Stomach (tissue), 9 donors: ENCODE results near the gene CRISPLD2. TPM values are rescaled to one million over a fixed set of nuclear protein-coding genes. Genes with fewer than 3 reads are reported as not detected.
"Not testable (repeated sequence)": the region's sequence is repeated elsewhere in the genome, so short reads cannot be mapped to it uniquely, and the experiment has no call there.

Experiments used
- DNase-seq, 2 donors: peaks; one replicate each; pipeline versions ENCODE4 v3.0.0 to v3.0.0-alpha.2; 2013 to 2019
- H3K27ac ChIP-seq, 5 donors: fragments of 200-600 bp in 4 of 5; sonication (generic) in 4 of 5; one replicate each; pipeline ENCODE4 v1.5.1; 2013 to 2019; ENCODE audit warnings: mild to moderate bottlenecking in 1 of 5, moderate library complexity in 1 of 5
- H3K27me3 ChIP-seq, 3 donors: fragments of 200-600 bp; sonication (generic); one replicate each; pipeline ENCODE4 v1.5.1; 2017 to 2019; ENCODE audit warnings: mixed run types in 1 of 3
- H3K36me3 ChIP-seq, 4 donors: fragments of 200-600 bp; sonication (generic); 1 replicate in 3 of 4; 2 replicates in 1 of 4; pipeline ENCODE4 v1.5.1; 2016 to 2019
- H3K4me1 ChIP-seq, 4 donors: fragments of 200-600 bp; sonication (generic); one replicate each; pipeline ENCODE4 v1.5.1; 2016 to 2019
- H3K4me3 ChIP-seq, 4 donors: fragments of 200-600 bp; sonication (generic) in 3 of 4; one replicate each; pipeline ENCODE4 v1.5.1; 2016 to 2019; ENCODE audit warnings: mild to moderate bottlenecking in 1 of 4
- H3K9me3 ChIP-seq, 4 donors: fragments of 200-600 bp; sonication (generic); one replicate each; pipeline ENCODE4 v1.5.1; 2016 to 2019
- EP300 ChIP-seq: sonication (generic); formaldehyde crosslinking; IDR thresholded peaks from one replicate; pipeline ENCODE4 v1.6.1; 2017; ENCODE audit warnings: antibody characterized with exemption
- POLR2A ChIP-seq, 4 donors: fragments of 450-650 bp; IDR thresholded peaks; one replicate each; pipeline ENCODE4 v1.6.1; 2016; ENCODE audit warnings: antibody characterized with exemption in 4 of 4, control low read depth in 2 of 4, mild to moderate bottlenecking in 1 of 4, moderate library complexity in 1 of 4
- POLR2AphosphoS5 ChIP-seq, 3 donors: sonication (generic); formaldehyde crosslinking; IDR thresholded peaks; one replicate each; pipeline ENCODE4 v1.6.1; 2016; ENCODE audit warnings: antibody characterized with exemption in 3 of 3
- WGBS, 5 donors: extraction: QIAGEN DNeasy Blood & Tissue Kit in 3 of 5; methylation state at CpG; one replicate each; pipeline versions ENCODE4 v1.1.5 to v1.1.7; 2013 to 2018; 5-methylcytosine and 5-hydroxymethylcytosine counted together
- intact Hi-C: fragments of 100-400 bp; cut with DNase I; formaldehyde crosslinking; loops from one replicate; pipeline ENCODE4 v1.15.1; 2023; ENCODE audit warnings: low total_unique reads
- polyA plus RNA-seq, 3 donors: library from polyadenylated mRNA; stranded (reverse); fragments of 200-250 nt; gene quantifications; one replicate each; pipeline ENCODE4 v1.2.3, GENCODE V29; 2013
- total RNA-seq, 5 donors: library from RNA; depleted of rRNA; stranded (reverse); fragments of >200 nt; gene quantifications; one replicate each; pipeline versions ENCODE4 v1.1.0 to v1.2.3, GENCODE V29; 2014 to 2016
- TF ChIP-seq, protein P1 (sequence below), 7 experiments: fragments of 450-650 bp in 4 of 7; fragments of 200-600 bp in 3 of 7; sonication (generic) in 3 of 7; IDR thresholded peaks; one replicate each; pipeline ENCODE4 v1.5.1; 2016 to 2019; ENCODE audit warnings: antibody characterized with exemption in 7 of 7, control low read depth in 2 of 7, mild to moderate bottlenecking in 1 of 7
- donor health status: healthy with polysubstance abuse.
- donor health status: Bipolar disorder and iron deficiency.
- donor health status: healthy.

The CRISPLD2 gene
- total and polyA plus RNA-seq, 8 donors: 18.3 to 242 (median 95.8) TPM

DNA sequence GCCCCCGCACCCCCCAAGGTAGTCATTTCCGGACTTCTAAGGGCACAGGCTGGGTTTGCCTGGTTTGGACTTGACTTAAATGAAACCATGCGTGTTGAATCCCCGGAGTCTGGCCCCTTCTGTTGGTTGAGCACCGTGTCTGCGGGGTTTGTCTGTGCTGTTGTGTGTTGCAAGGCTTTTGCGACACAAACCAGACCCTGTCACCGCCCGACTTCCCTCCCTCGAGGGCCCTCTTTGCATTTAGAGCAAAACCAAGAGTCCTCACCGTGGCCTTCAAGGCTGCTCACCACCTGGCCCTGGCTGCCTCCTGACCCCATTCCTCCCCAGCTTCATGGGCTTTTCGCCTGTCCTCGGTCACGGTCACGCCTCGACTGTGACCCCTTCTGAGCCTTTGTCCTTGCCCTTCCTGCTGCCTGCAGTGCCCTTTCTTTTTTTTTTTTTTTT lies 7.4 kb downstream of the CRISPLD2 start:
- Histone ChIP-seq H3K27ac (peak overlapping the region; percentile 73 to 96 (median 84)), H3K9me3 (no peaks in the 10 kb centered on the region), H3K4me3 (no peak overlapping the region), H3K27me3 (no peaks in the 10 kb centered on the region), H3K36me3 (peaks cover 0 to 13% (median 0%) of the 10 kb centered on the region in 4 donors), H3K4me1 (peaks cover 6 to 74% (median 47%) of the 10 kb centered on the region in 4 donors)
- intact Hi-C loops: no loop called here
- TF ChIP-seq POLR2A (IDR thresholded peaks at IDR 0.05) (no peak), POLR2AphosphoS5 (IDR thresholded peaks at IDR 0.05) (peak; percentile 8 to 50 (median 49)), EP300 (no peak)
- TF ChIP-seq, protein P1, sequence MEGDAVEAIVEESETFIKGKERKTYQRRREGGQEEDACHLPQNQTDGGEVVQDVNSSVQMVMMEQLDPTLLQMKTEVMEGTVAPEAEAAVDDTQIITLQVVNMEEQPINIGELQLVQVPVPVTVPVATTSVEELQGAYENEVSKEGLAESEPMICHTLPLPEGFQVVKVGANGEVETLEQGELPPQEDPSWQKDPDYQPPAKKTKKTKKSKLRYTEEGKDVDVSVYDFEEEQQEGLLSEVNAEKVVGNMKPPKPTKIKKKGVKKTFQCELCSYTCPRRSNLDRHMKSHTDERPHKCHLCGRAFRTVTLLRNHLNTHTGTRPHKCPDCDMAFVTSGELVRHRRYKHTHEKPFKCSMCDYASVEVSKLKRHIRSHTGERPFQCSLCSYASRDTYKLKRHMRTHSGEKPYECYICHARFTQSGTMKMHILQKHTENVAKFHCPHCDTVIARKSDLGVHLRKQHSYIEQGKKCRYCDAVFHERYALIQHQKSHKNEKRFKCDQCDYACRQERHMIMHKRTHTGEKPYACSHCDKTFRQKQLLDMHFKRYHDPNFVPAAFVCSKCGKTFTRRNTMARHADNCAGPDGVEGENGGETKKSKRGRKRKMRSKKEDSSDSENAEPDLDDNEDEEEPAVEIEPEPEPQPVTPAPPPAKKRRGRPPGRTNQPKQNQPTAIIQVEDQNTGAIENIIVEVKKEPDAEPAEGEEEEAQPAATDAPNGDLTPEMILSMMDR (IDR thresholded peaks at IDR 0.05): no peak
- WGBS, 5 donors: 49 to 77% (median 72%) methylated on average over 14 to 16 of the region's 16 CpGs
- peak in 1 of 2 donors; percentile 70 for DNase-seq

DNA sequence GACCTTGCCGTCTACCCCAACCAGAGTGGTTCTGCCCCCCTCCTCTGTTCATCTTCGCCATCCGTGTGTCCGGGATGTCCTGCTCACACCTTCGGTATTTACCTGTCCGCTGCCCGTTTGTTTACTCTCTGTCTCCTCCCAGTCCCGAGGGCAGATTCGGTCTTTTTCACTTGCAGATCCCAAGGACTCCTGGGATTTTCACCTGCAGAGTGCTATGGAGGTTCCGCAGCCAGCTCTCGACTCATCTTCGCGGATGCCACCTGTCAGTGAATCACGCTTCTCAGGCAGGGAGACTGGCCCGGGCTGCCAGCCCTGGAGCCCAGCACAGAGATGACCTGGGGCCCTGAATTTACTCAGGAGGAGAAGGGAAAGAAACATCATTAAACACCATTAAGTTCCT lies 8.1 kb downstream of the CRISPLD2 start:
- peaks cover 6 to 76% (median 47%) of the 10 kb centered on the region in 4 donors for H3K4me1 ChIP-seq
- no peak for DNase-seq
- WGBS, 5 donors: 71 to 92% (median 75%) methylated on average over 10 to 15 of the region's 15 CpGs

DNA sequence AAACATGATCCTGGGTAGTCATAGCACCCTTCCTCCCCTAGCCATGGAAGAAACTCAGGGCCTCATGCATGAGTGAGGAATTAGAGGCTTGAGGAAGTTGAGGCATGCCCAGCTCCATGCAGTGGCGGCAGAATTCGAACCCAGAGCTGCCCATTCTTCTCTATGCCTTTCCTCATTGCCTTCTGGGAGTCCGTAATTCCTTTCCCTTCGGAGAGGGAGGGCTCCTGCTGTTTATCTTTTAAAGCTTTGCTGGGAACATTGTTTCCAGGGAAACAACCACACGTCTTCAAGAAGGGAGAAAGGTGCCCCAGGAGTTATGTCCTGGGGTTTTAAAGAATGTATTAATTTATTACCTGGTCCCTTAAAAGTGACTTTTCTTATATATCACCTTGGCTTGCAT lies 8.5 kb downstream of the CRISPLD2 start:
- peak in 2 of 3 donors; percentile 39 to 44 for TF ChIP-seq POLR2AphosphoS5 (IDR thresholded peaks at IDR 0.05)
- no peak for TF ChIP-seq EP300
- H3K27ac ChIP-seq: peak overlapping the region; percentile 2 to 96 (median 84)
- H3K4me3 ChIP-seq: no peak overlapping the region

More for the DNA sequence above, 8.1 kb downstream of the CRISPLD2 start:
- no peaks in the 10 kb centered on the region for H3K27me3 ChIP-seq
- H3K4me3 ChIP-seq: no peak overlapping the region
- H3K9me3 ChIP-seq: no peaks in the 10 kb centered on the region
- H3K27ac ChIP-seq: peak overlapping the region; percentile 2 to 96 (median 84)
- peaks cover 0 to 13% (median 0%) of the 10 kb centered on the region in 4 donors for H3K36me3 ChIP-seq
- TF ChIP-seq EP300: no peak
- TF ChIP-seq POLR2AphosphoS5 (IDR thresholded peaks at IDR 0.05): peak in 1 of 3 donors; percentile 4
- intact Hi-C loops: no loop called here

DNA sequence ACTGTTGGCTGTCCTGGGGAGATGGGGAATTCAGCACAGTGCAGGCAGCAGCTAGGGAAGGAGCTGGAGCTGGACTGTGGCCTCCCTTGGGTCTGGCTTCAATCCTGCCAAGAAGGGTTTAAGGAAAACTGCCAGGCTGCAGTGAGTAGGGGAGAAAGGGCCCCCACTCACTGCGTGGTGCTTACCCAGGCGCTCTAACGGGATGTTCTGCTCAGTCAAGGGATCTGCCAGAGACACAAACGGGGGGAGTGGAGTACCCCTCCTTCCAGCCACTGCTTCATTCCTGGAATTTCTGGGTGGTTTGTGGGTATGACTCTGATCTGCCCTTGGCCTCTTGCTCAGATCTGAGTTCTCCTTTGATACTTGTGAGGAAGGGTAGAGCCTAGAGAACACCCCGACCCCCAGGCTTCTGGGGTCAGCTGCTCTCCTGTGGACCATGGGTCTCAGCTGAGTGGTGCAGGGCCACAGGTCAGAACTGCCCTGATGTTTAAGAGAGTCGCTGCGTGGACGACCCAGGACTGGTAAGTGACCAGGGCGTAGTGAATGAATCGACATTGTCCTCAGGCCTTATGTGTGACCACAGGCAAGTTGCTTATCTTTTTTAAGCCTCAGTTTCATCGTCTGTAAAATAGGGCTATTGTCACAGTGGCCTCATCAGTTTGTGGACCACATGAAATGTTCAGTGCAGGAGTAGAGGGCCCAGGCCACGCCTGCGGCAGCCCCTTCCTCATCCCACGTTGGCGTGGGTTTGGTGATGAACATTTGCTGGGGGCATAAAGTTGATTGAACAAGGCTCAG lies 9.6 kb downstream of the CRISPLD2 start:
- peak overlapping the region; percentile 69 to 96 (median 84) for H3K27ac ChIP-seq
- H3K4me3 ChIP-seq: no peak overlapping the region
- H3K27me3 ChIP-seq: no peaks in the 10 kb centered on the region
- peaks cover 0 to 13% (median 0%) of the 10 kb centered on the region in 4 donors for H3K36me3 ChIP-seq
- peak; percentile 94 for TF ChIP-seq EP300
- TF ChIP-seq POLR2A (IDR thresholded peaks at IDR 0.05): no peak
- TF ChIP-seq POLR2AphosphoS5 (IDR thresholded peaks at IDR 0.05): peak; percentile 73 to 90 (median 89)
- TF ChIP-seq, protein P1 (IDR thresholded peaks at IDR 0.05): no peak
- DNase-seq: peak in 1 of 2 donors; percentile 86
- peaks cover 6 to 84% (median 50%) of the 10 kb centered on the region in 4 donors for H3K4me1 ChIP-seq
- no peaks in the 10 kb centered on the region for H3K9me3 ChIP-seq
- intact Hi-C loops: no loop called here
- WGBS, 5 donors: 58 to 72% (median 67%) methylated on average over 15 of the region's 15 CpGs

More for the DNA sequence above, 8.5 kb downstream of the CRISPLD2 start:
- peaks cover 0 to 13% (median 0%) of the 10 kb centered on the region in 4 donors for H3K36me3 ChIP-seq
- H3K4me1 ChIP-seq: peaks cover 6 to 80% (median 49%) of the 10 kb centered on the region in 4 donors
- no peaks in the 10 kb centered on the region for H3K9me3 ChIP-seq
- H3K27me3 ChIP-seq: no peaks in the 10 kb centered on the region
- intact Hi-C loops: no loop called here
- 65 to 72% (median 66%) methylated on average over 5 of the region's 5 CpGs for WGBS, 5 donors
- no peak for DNase-seq

DNA sequence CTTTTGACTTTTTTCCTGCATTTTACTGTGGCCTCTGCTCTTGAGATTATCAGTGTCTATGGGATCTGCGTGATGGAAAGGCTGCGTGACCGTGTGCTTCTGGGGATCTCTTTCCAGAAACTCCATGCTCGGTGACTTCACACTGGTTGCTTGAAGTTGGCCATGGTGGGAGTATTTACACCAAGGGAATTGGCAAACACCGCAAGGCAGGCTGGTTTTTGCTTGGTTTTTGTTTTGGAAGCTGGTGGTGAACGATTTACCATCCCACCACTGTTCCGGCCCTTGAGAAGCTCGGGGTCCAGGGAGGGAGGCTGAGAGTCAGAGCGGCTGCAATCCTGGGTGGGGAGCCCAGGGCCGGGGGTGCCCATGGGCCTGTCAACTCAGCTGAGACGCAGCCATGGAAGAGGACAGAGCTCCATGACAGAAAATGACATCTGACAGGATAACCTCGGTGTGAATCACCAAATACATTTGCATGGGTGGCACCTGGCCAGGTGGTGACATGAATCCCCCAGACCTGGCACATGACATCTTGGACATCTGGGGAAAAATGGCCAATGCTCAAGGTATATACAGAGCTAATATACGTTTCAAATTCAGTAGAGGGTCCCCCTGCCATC lies 11.1 kb downstream of the CRISPLD2 start:
- no peaks in the 10 kb centered on the region for H3K9me3 ChIP-seq
- no peak for DNase-seq
- H3K27ac ChIP-seq: peak overlapping the region; percentile 57 to 96 (median 84)
- peaks cover 0 to 13% (median 0%) of the 10 kb centered on the region in 4 donors for H3K36me3 ChIP-seq
- TF ChIP-seq POLR2A (IDR thresholded peaks at IDR 0.05) (no peak), POLR2AphosphoS5 (IDR thresholded peaks at IDR 0.05) (peak in 1 of 3 donors; percentile 5)
- no peaks in the 10 kb centered on the region for H3K27me3 ChIP-seq
- intact Hi-C loops: no loop called here
- H3K4me3 ChIP-seq: no peak overlapping the region
- H3K4me1 ChIP-seq: peaks cover 6 to 93% (median 51%) of the 10 kb centered on the region in 4 donors
- WGBS, 5 donors: 86 to 90% (median 87%) methylated on average over 13 of the region's 13 CpGs

DNA sequence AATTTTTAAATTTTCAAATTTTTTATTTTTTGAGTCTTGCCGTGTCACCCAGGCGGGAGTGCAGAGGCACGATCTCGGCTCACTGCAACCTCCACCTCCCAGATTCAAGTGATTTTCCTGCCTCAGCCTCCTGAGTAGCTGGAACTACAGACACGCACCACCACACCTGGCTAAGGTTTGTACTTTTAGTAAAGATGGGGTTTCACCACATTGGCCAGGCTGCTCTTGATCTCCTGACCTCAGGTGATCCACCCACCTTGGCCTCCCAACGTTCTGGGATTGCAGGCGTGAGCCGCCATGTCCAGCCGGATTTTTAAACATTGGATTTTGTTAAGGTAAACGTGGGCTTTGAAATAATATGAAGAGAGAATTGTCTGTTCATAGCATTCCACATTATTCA lies 11.9 kb downstream of the CRISPLD2 start:
- DNase-seq, H3K9me3 ChIP-seq, intact Hi-C loops, H3K27me3 ChIP-seq, H3K4me3 ChIP-seq: not testable (repeated sequence)
- 75 to 81% (median 79%) methylated on average over 10 of the region's 10 CpGs for whole genome bisulfite sequencing, 5 donors
- peaks cover 0 to 93% (median 46%) of the 10 kb centered on the region in 4 donors for H3K4me1 ChIP-seq
- peaks cover 0 to 13% (median 0%) of the 10 kb centered on the region in 4 donors for H3K36me3 ChIP-seq
- peak overlapping the region; percentile 61 to 96 (median 84) for H3K27ac ChIP-seq
